Uterus (tissue), 4 donors: ENCODE measurements around the gene C1QC. TPM values are rescaled to one million over a fixed set of nuclear protein-coding genes. Genes with fewer than 3 reads are reported as not detected.

Experiments used
- DNase-seq, 2 donors: peaks; one replicate each; pipeline ENCODE4 v3.0.0-alpha.2; 2019 to 2020
- H3K27ac ChIP-seq, 2 donors: fragments of 200-600 bp; sonication (generic); 1 replicate in 1 of 2; 2 replicates in 1 of 2; pipeline ENCODE4 v1.5.1; 2016 to 2018
- H3K27me3 ChIP-seq, 2 donors: fragments of 200-600 bp; sonication (generic); one replicate each; pipeline ENCODE4 v1.5.1; 2018 to 2019; ENCODE audit warnings: control low read depth in 1 of 2
- H3K36me3 ChIP-seq, 2 donors: fragments of 200-600 bp; sonication (generic); one replicate each; pipeline ENCODE4 v1.5.1; 2019; ENCODE audit warnings: control low read depth in 1 of 2
- H3K4me1 ChIP-seq, 2 donors: fragments of 200-600 bp; sonication (generic); one replicate each; pipeline ENCODE4 v1.5.1; 2018 to 2019; ENCODE audit warnings: control low read depth in 1 of 2
- H3K4me3 ChIP-seq, 2 donors: fragments of 200-600 bp; sonication (generic); 1 replicate in 1 of 2; 2 replicates in 1 of 2; pipeline ENCODE4 v1.5.1; 2018 to 2019; ENCODE audit warnings: mild to moderate bottlenecking in 1 of 2
- H3K9me3 ChIP-seq, 2 donors: fragments of 200-600 bp; sonication (generic); one replicate each; pipeline ENCODE4 v1.5.1; 2019; ENCODE audit warnings: control low read depth in 1 of 2
- CTCF ChIP-seq, 4 experiments: fragments of 200-600 bp in 2 of 4; fragments of 450-650 bp in 2 of 4; sonication (generic) in 2 of 4; IDR thresholded peaks; one replicate each; pipeline ENCODE4 v1.5.1; 2016 to 2019; ENCODE audit warnings: antibody characterized with exemption in 4 of 4, mild to moderate bottlenecking in 2 of 4, moderate library complexity in 1 of 4
- POLR2A ChIP-seq, 2 donors: fragments of 450-650 bp; IDR thresholded peaks; one replicate each; pipeline ENCODE4 v1.6.1; 2016; ENCODE audit warnings: antibody characterized with exemption in 2 of 2, mild to moderate bottlenecking in 1 of 2, moderate library complexity in 1 of 2
- intact Hi-C: fragments of 100-400 bp; cut with DNase I; formaldehyde crosslinking; loops from one replicate; pipeline ENCODE4 v1.15.1; 2023; ENCODE audit warnings: low total_unique reads
- total RNA-seq, 4 donors: library from RNA; depleted of rRNA in 3 of 4; stranded (reverse); fragments of >200 nt in 3 of 4; gene quantifications; one replicate each; pipeline versions ENCODE4 v1.1.0 to v1.2.4, GENCODE V29; 2014 to 2023
- donor health status: DM: yes; HTN: yes; CAD: no.

C1QC gene
- total RNA-seq, 4 donors from 2014 or later, result 8.2 to 120 (median 28.1) TPM

GRCh38 chr1:22612671-22613571 lies 30.5 kb upstream of the C1QC start:
- Histone ChIP-seq H3K9me3 (no peaks in the 10 kb centered on the region), H3K4me3 (no peak overlapping the region), H3K4me1 (no peaks in the 10 kb centered on the region), H3K27me3 (no peaks in the 10 kb centered on the region), H3K27ac (no peak overlapping the region), H3K36me3 (no peaks in the 10 kb centered on the region)
- intact Hi-C loops, result no loop called here
- TF ChIP-seq CTCF (IDR thresholded peaks at IDR 0.05), result no peak
- TF ChIP-seq POLR2A (IDR thresholded peaks at IDR 0.05), result no peak
- DNase-seq, result no peak

- no peak for DNase-seq
- Histone ChIP-seq H3K4me3 (no peak overlapping the region), H3K4me1 (no peaks in the 10 kb centered on the region), H3K27me3 (no peaks in the 10 kb centered on the region), H3K27ac (no peak overlapping the region), H3K36me3 (no peaks in the 10 kb centered on the region), H3K9me3 (no peaks in the 10 kb centered on the region)
- intact Hi-C loops, result no loop called here
- TF ChIP-seq CTCF (IDR thresholded peaks at IDR 0.05) (no peak), POLR2A (IDR thresholded peaks at IDR 0.05) (no peak)
Measured at GRCh38 chr1:22613572-22613918, 29.9 kb upstream of the C1QC start.

GRCh38 chr1:22613951-22614350 lies 29.5 kb upstream of the C1QC start:
- no peak overlapping the region for H3K27ac ChIP-seq
- DNase-seq, result no peak
- H3K4me1 ChIP-seq, result no peaks in the 10 kb centered on the region
- no peak overlapping the region for H3K4me3 ChIP-seq
- TF ChIP-seq CTCF (IDR thresholded peaks at IDR 0.05) (no peak), POLR2A (IDR thresholded peaks at IDR 0.05) (no peak)
- H3K9me3 ChIP-seq, result no peaks in the 10 kb centered on the region
- no peaks in the 10 kb centered on the region for H3K27me3 ChIP-seq
- intact Hi-C loops, result no loop called here
- no peaks in the 10 kb centered on the region for H3K36me3 ChIP-seq

- Histone ChIP-seq H3K4me3 (no peak overlapping the region), H3K27me3 (no peaks in the 10 kb centered on the region), H3K9me3 (no peaks in the 10 kb centered on the region), H3K4me1 (no peaks in the 10 kb centered on the region), H3K36me3 (no peaks in the 10 kb centered on the region), H3K27ac (no peak overlapping the region)
- TF ChIP-seq CTCF (IDR thresholded peaks at IDR 0.05) (no peak), POLR2A (IDR thresholded peaks at IDR 0.05) (no peak)
- no peak for DNase-seq
- intact Hi-C loops, result no loop called here
Measured at GRCh38 chr1:22615886-22616285, 27.5 kb upstream of the C1QC start.

GRCh38 chr1:22616571-22616970 lies 26.9 kb upstream of the C1QC start:
- intact Hi-C loops, result no loop called here
- H3K27ac ChIP-seq, result no peak overlapping the region
- H3K4me3 ChIP-seq, result no peak overlapping the region
- no peaks in the 10 kb centered on the region for H3K36me3 ChIP-seq
- TF ChIP-seq POLR2A (IDR thresholded peaks at IDR 0.05), result no peak
- TF ChIP-seq CTCF (IDR thresholded peaks at IDR 0.05), result no peak
- no peak for DNase-seq
- H3K27me3 ChIP-seq, result no peaks in the 10 kb centered on the region
- no peaks in the 10 kb centered on the region for H3K9me3 ChIP-seq
- H3K4me1 ChIP-seq, result no peaks in the 10 kb centered on the region
